ENCODE data around the gene GOLPH3.
"Not testable (repeated sequence)": the region's sequence is repeated elsewhere in the genome, so short reads cannot be mapped to it uniquely, and the experiment has no call there.

GOLPH3 gene

DNA sequence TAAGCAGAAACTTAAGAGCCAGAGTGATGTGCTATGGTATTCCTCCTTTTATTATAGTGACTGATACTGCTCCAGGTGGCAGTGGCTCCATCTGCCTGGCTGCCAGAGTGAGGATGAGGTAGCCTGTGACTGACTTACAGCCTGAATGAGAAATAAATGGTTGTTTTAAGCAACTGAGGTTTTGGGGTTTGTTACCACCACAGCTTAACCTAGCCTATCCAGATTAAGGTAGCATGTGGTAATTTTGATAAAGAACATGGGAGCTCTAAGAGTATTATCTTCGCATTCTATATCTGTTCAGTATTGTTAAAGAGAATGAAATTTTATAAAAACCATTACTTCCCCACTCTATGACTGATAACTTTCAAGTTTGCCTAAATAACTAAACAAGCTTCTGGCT is 39.0 kb downstream of the GOLPH3 start:
- DNase-seq (ENCODE audit: low spot score), result no peak

GRCh38 chr5:32132757-32133156 is 41.4 kb downstream of the GOLPH3 start:
- DNase-seq (ENCODE audit: low spot score), result no peak

DNA sequence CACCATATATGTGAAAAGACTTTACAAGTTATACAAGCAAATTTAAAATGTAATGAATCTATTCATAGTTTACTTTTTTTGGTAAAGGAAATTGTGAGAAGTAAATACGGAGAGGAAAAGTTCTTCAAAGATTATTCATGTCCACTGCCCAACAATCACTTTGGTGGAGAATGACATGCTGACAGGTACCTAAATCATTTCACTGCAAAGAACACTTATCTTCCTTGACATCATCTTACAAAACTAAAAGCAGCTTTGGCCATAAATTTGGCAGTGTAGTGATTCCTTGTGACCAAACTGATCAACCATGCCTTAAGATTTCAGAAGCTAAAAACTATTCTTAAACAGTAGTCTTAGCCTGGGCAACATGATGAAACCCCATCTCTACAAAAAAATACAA is 42.5 kb downstream of the GOLPH3 start:
- DNase-seq (ENCODE audit: low spot score), result no peak

GRCh38 chr5:32130865-32131264 is 43.3 kb downstream of the GOLPH3 start:
- no peak for DNase-seq (ENCODE audit: low spot score)

- DNase-seq (ENCODE audit: low spot score), result no peak
Observed at GRCh38 chr5:32129074-32129598, 45.0 kb downstream of the GOLPH3 start.

DNA sequence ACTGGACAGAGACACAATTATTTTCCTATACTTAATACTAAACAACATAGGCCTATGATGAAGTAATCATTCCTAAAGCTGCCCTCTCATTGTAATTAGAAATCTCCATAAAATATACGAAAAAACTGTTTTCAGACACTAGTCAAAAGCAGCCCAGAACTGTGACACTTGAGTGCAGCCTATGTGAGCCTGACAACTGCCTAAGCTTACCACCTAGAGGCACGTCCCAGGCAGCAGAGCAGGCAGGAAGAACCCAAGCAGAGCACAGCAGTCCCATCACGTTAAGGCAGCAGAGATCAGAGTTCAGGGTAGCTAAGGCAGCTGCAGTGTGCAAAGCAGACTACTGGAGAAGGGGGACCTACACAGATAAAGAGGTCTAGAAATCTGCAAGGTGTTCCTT is 46.4 kb downstream of the GOLPH3 start:
- no peak for DNase-seq (ENCODE audit: low spot score)

- DNase-seq (ENCODE audit: low spot score), result no peak
Observed at GRCh38 chr5:32126691-32127090, 47.4 kb downstream of the GOLPH3 start.

DNA sequence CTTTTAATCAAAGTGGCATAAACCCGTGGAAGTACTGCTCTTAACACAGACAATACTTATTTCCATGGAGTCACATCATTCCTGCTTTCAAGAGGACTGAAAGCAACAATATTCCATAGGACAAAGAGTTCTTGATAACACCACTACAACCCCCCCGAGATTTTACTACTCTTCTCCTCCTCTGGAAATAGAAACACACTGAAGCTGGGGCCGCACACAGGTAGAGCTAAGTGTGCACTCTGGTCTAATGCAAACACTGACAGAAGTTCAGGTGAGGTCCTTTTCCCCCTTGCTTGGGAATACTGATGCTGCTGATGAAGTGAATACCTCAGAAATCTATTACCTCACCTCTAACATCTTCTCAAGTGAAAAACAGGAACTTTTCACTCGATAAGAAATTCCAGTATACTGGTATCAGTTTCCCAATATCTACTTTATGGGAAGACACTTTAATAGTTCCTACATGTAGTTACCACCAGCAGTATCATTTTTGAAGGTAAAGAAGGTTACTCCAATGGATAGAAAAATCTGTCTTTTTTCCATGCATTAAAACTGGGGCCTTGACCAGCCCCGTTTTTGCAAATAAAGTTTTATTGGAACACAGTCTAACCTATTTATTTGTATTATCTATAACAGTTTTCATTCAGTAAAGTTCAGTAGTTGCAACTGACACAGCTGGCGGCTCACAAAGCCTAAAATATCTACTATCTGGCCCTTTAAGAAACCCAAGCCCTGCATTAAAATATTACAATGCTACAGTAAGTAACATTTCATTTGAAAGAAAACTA is 50.0 kb downstream of the GOLPH3 start:
- DNase-seq (ENCODE audit: low spot score), result no peak

DNA sequence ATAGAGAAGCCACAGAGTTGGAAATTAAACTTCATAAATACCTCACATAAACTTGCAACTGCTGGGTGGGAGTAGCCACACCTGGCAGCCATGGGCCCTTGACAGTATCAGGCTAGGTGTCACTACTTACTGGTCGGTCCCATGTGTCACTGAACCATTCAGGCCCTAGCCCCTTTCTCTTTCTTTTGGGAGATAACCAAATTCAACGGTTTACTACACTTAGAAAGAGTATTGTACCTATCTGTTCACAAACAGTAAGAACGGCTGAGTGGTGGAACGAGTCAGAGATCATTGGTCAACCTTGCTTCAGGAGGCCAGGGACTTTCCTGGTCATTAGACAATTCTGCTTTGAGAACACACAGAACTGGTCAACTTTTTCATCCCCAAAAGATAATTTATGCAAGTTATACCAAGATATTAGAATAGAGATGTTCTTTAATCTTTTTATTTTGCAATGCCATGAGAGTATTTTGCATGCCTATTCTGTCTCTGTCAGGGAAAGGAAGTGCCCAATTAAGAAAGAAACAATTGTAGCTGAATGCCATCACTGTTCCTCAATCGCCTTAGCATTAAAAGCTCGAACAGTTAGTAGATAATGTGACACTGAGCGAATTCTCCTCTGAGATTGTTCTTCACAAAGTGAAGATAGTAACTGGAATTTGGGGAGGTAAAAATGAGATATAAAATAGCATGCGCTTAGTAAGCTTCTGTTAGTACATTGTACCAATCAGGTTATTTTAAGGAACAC is 50.9 kb downstream of the GOLPH3 start:
- no peak for DNase-seq (ENCODE audit: low spot score)

DNA sequence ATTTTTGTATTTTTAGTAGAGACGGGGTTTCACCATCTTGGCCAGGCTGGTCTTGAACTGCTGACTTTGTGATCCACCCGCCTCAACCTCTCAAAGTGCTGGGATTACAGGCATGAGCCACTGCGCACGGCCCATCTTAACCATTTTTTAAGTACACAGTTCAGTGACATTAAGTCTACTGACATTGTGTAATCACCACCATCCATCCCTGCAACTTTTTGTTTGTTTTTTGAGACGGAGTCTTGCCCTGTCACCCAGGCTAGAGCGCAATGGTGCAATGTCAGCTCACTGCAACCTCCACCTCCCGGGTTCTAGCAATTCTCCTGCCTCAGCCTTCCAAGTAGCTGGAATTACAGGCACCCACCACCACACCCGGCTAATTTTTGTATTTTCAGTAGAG is 55.2 kb downstream of the GOLPH3 start:
- not testable (repeated sequence) for DNase-seq (ENCODE audit: low spot score)

DNA sequence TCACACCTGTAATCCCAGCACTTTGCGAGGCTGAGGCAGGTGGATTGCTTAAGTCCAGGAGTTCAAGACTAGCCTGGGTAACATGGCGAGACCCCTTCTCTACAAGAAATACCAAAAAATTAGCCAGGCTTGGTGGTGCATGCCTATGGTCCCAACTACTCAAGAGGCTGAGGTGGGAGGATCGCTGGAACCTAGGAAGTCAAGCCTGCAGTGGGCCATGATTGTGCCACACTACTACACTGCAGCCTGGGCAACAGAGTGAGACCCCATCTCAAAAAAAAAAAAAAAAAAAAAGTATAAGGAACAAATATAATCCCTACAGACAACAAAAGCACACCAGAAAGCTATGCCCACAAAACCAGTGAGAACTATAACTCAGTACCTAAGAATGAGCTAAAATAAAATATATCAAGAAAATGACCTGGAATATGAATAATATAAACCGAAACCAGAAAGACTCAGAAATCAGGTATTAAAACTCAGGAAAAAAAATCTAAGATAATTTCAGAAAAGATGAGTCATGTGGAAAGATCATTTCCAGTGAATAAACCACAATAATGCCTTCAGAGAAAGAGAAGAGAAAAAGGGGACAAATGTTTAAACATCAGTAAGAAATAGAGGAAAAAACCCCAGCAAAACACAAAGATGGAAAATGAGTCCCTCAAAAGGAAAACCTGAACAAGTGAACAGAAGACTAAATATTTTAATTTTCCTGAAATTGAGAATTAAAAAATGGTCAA is 57.4 kb downstream of the GOLPH3 start:
- no peak for DNase-seq (ENCODE audit: low spot score)

GRCh38 chr5:32115985-32116384 is 58.1 kb downstream of the GOLPH3 start:
- no peak for DNase-seq (ENCODE audit: low spot score)

GRCh38 chr5:32110111-32110696 is 63.9 kb downstream of the GOLPH3 start:
- no peak for DNase-seq (ENCODE audit: low spot score)

GRCh38 chr5:32109236-32109635 is 64.9 kb downstream of the GOLPH3 start:
- DNase-seq (ENCODE audit: low spot score), result no peak

DNA sequence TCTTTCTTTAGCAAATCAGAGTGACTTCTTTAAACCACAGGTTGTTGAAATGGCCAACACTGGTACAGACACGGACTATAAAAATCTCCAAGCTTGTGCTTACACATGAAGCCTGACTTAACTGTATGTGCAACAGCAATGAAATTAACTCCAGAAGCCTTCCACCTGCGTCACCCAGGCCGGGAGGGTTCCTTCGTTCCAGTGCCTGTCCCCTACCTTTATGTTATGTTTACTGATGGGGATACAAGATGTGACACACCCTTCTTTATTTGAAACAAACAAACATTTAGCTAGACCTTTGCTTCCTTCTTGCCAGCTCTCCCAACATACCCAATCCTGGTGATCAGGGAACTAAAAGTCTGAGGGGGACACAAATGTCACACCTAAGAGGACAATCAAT is 66.0 kb downstream of the GOLPH3 start:
- DNase-seq (ENCODE audit: low spot score), result no peak

DNA sequence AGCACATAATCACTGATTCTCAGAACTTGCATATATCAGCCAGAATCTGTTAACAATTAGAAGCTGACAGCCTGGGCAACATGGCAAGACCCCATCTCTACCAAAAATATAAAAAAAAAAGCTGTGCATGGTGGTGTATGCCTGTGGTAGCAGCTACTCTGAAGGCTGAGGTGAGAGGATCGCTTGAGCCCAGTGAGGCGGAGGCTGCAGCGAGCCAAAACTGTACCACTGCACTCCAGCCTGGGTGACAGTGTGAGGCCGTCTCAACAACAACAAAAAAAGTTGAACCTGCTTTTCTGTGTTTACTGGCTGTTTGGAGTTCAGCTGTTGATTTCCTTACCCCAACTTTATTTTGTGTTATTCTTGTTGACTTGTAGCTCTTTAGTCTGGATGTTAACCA is 66.8 kb downstream of the GOLPH3 start:
- DNase-seq (ENCODE audit: low spot score), result no peak

DNA sequence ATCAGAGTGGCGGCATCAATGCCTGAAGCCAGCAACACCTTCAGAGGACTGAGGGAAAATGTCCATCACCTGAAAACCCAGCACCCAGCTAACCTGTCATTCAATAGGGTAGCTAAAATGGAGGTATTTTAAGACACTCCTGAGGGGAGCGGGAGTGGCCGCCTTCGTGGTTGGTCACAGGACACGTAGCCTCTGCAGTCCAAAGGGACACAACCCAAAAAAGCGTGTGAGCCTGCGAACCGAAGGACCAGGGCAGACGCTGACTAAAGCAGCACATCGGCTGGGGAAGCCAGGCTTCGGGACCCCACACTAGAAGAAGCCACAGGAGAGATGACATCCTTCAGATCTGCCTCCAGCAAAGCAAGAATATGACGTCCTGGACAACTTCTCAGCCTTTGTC is 70.6 kb downstream of the GOLPH3 start:
- DNase-seq (ENCODE audit: low spot score), result no peak

- DNase-seq (ENCODE audit: low spot score), result no peak
Observed at GRCh38 chr5:32102254-32102986, 71.7 kb downstream of the GOLPH3 start.

- no peak for DNase-seq (ENCODE audit: low spot score)
Observed at GRCh38 chr5:32100691-32101302, 73.3 kb downstream of the GOLPH3 start.

- DNase-seq (ENCODE audit: low spot score), result no peak
Observed at GRCh38 chr5:32100230-32100629, 73.9 kb downstream of the GOLPH3 start.

GRCh38 chr5:32099486-32100035 is 74.6 kb downstream of the GOLPH3 start:
- DNase-seq (ENCODE audit: low spot score), result no peak

Measured in left forelimb (tissue), 1 donor.